Heart left ventricle (tissue), 16 donors: ENCODE measurements around the gene GNB1L. TPM values are rescaled to one million over a fixed set of nuclear protein-coding genes. Genes with fewer than 3 reads are reported as not detected.

Source experiments
- ATAC-seq, 4 donors: fragments of 200-7000 bp; cut with Tn5 transposase; one replicate each; pipeline ENCODE4 v1.9.1; 2020 to 2022; ENCODE audit warnings: moderate library complexity in 4 of 4, mild to moderate bottlenecking in 3 of 4, moderate number of reproducible peaks in 1 of 4
- DNase-seq, 5 donors: peaks; one replicate each; pipeline ENCODE4 v3.0.0-alpha.2; 2020
- H3K27ac ChIP-seq, 12 donors: fragments of 200-600 bp; sonication (generic) in 4 of 12; one replicate each; pipeline versions ENCODE4 v1.5.0 to v1.8.0; 2016 to 2022; ENCODE audit warnings: mild to moderate bottlenecking in 2 of 12
- H3K27me3 ChIP-seq, 9 donors: fragments of 200-600 bp; sonication (generic) in 2 of 9; one replicate each; pipeline versions ENCODE4 v1.5.1 to v1.8.0; 2016 to 2022; ENCODE audit warnings: mild to moderate bottlenecking in 3 of 9
- H3K36me3 ChIP-seq, 9 donors: fragments of 200-600 bp; sonication (generic) in 2 of 9; one replicate each; pipeline versions ENCODE4 v1.5.0 to v1.8.0; 2018 to 2022; ENCODE audit warnings: mild to moderate bottlenecking in 2 of 9
- H3K4me1 ChIP-seq, 12 donors: fragments of 200-600 bp; sonication (generic) in 4 of 12; one replicate each; pipeline versions ENCODE4 v1.5.0 to v1.8.0; 2016 to 2022; ENCODE audit warnings: mild to moderate bottlenecking in 3 of 12
- H3K4me3 ChIP-seq, 12 donors: fragments of 200-600 bp; sonication (generic) in 4 of 12; one replicate each; pipeline versions ENCODE4 v1.5.0 to v1.8.0; 2017 to 2022; ENCODE audit warnings: mild to moderate bottlenecking in 9 of 12, moderate library complexity in 4 of 12
- H3K9me3 ChIP-seq, 12 donors: fragments of 200-600 bp; sonication (generic) in 4 of 12; one replicate each; pipeline versions ENCODE4 v1.5.0 to v1.8.0; 2016 to 2022; ENCODE audit warnings: mild to moderate bottlenecking in 1 of 12
- POLR2A ChIP-seq, 2 donors: fragments of 450-650 bp; IDR thresholded peaks; one replicate each; pipeline ENCODE4 v1.6.1; 2017; ENCODE audit warnings: antibody characterized with exemption in 2 of 2, mild to moderate bottlenecking in 2 of 2, moderate library complexity in 2 of 2
- WGBS, 4 donors: extraction: QIAGEN DNeasy Blood & Tissue Kit in 2 of 4; methylation state at CpG; one replicate each; pipeline versions ENCODE4 v1.1.5 to v1.1.7; 2013 to 2018; 5-methylcytosine and 5-hydroxymethylcytosine counted together
- intact Hi-C, 10 donors: fragments of 100-400 bp; cut with DNase I; formaldehyde crosslinking; loops; one replicate each; pipeline versions ENCODE4 v1.11.1 to v1.14.2; 2022
- polyA plus RNA-seq, 2 donors: library from polyadenylated mRNA; stranded (reverse); fragments of 200-250 nt; gene quantifications; one replicate each; pipeline ENCODE4 v1.2.3, GENCODE V29; 2013
- total RNA-seq, 9 donors: library from RNA; depleted of rRNA in 2 of 9; stranded (reverse); fragments of >200 nt in 2 of 9; fragmentation: NEBNext Ultra II Directional in 3 of 9; extraction: Animal tissue kit (Norgen Biotek cat#: 25700) in 3 of 9; gene quantifications; one replicate each; pipeline versions ENCODE4 v1.1.0 to v1.2.4, GENCODE V29; 2016 to 2023
- TF ChIP-seq, protein P1 (sequence below), 12 donors: fragments of 200-600 bp; sonication (generic) in 4 of 12; IDR thresholded peaks; one replicate each; pipeline versions ENCODE4 v1.5.0 to v1.8.0; 2018 to 2022; ENCODE audit warnings: antibody characterized with exemption in 12 of 12, mild to moderate bottlenecking in 5 of 12
- donor health status: ischemic (EF 13 %, LVEDD 7.1; RV severe dilation, severe dysfunction).
- donor health status: healthy with polysubstance abuse.
- donor health status: DM: no; HTN: yes; CAD: no.
- donor health status: DM: no; HTN: no; CAD: no.
- donor health status: ischemic (EF 25% LVEDD 6.9; RV normal size, moderate dysfunction).
- donor health status: ischemic (EF 25% LVEDD 5.7; RV mildly dilated, moderate dysfunction).
- donor health status: healthy.
- donor health status: DM: yes; HTN: yes; CAD: no.
- donor health status: ischemic (EF 35%, LVEDD 5.7; RV mildly dilated, moderate dysfunction).
- donor health status: nonischemic (EF 11% LVEDD 7.7; RV severe dilation, severe dysfunction).
- donor health status: DM: yes; HTN: yes; CAD: no.
- donor health status: PGD.
- donor health status: ischemic (EF 29% LVEDD 5.4; RV normal size, mild dysfunction).
- donor health status: nonischemic (EF 23%, LVEDD 6.1; RV moderate dilation, normal function).

Gene GNB1L
- total and polyA plus RNA-seq, 11 donors = 1.6 to 9.2 (median 2.4) TPM

DNA sequence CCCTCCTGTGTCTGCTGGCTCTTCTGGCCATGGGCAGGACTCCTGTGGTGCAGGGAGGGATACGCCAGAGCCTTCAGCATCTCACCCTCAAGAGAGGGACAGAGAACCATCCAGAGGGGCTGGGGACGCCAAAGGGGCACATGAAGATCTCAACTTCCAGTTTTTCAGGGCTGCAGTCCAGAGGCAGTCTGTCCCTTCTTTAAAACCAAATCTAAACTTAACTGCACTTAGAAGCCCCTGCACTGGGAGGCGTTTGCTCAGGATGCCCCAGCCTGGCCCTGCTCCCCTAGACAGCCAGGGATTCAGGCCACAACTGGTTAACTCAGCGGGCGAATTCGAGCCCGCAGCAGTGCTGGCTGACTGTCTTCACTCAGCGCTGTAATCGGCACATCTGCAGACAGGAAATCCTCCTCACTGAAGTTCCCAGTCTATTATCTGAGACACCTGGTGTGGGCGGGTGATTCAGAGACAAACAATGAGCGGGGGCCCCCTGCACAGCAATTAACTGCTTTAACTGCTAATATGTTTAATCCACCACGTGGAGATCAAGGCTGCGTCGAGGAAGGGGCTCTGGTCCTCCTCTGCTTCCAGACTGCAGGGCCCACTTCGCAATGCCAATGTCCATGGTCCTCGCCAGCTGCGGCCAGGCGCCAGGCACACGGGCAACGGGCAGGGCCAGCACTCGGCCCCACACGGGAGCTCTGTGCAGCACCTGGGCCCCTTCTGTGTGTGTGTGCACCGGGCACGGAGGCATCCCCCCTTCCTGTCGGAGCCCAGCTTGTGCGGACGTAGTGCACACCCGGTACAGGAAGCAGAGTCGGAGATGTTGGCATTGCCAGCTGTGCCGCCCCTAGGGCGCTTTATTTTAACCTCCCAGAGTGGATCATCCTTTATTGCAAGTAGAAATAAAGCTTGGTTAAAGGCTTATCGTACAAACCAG is 36.9 kb upstream of the GNB1L start:
- Histone ChIP-seq H3K4me1 (peaks cover 0 to 39% (median 10%) of the 10 kb centered on the region in 12 donors), H3K4me3 (peak overlapping the region in 1 of 12 donors; percentile 40), H3K27ac (peak overlapping the region in 1 of 12 donors; percentile 77), H3K9me3 (no peaks in the 10 kb centered on the region), H3K27me3 (no peaks in the 10 kb centered on the region), H3K36me3 (peaks cover 0 to 36% (median 19%) of the 10 kb centered on the region in 9 donors)
- 45 to 50% (median 48%) methylated on average over 21 to 32 of the region's 32 CpGs for WGBS, 4 donors
- intact Hi-C loops = no loop called here
- TF ChIP-seq, protein P1, sequence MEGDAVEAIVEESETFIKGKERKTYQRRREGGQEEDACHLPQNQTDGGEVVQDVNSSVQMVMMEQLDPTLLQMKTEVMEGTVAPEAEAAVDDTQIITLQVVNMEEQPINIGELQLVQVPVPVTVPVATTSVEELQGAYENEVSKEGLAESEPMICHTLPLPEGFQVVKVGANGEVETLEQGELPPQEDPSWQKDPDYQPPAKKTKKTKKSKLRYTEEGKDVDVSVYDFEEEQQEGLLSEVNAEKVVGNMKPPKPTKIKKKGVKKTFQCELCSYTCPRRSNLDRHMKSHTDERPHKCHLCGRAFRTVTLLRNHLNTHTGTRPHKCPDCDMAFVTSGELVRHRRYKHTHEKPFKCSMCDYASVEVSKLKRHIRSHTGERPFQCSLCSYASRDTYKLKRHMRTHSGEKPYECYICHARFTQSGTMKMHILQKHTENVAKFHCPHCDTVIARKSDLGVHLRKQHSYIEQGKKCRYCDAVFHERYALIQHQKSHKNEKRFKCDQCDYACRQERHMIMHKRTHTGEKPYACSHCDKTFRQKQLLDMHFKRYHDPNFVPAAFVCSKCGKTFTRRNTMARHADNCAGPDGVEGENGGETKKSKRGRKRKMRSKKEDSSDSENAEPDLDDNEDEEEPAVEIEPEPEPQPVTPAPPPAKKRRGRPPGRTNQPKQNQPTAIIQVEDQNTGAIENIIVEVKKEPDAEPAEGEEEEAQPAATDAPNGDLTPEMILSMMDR (IDR thresholded peaks at IDR 0.05) = no peak
- peak in 2 of 4 donors; percentile 45 to 50 for ATAC-seq
- peak in 1 of 5 donors; percentile 21 for DNase-seq

DNA sequence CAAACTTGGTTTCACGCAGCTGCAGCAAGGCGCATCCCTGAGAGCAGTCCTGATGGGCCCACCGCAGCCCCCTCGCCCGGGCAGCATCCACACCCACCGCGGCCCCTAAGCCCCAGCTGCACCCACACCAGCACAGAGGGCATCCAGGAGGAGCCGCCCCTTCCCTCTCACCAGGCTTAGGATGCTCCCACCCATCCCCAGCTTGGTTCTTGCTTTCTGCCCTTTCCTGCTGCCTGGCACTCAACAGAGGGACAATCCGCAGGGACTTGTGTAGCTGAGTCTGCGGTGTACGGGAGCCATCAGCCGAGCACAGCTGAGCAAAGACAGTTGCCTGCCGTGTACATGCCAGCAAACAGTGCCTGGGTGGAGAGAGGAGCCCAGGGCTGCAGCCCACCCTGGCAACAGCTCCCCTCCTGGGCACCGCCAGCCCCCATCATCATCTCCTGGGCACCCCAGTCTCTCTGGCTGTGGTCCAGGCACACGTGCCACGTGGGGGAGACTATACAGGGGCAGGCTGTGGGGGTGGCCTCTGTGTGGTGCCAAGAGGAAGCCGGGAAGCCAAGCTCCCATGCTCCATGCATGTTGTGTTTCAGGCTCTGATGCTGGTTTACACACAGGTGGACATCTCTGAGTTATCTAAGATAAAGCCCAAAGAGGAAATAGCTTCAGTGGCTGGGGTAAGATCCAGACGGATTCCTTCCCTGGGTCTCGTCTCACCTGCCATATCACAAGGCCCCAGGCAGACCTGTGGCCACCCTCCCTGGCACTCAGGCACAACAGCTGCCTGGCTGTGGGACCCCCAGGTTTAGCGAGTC is 36.0 kb upstream of the GNB1L start:
- TF ChIP-seq, protein P1 (IDR thresholded peaks at IDR 0.05) = no peak
- no peak for TF ChIP-seq POLR2A (IDR thresholded peaks at IDR 0.05)
- Histone ChIP-seq H3K4me3 (peak overlapping the region in 1 of 12 donors; percentile 15), H3K4me1 (peaks cover 0 to 47% (median 10%) of the 10 kb centered on the region in 12 donors), H3K27ac (peak overlapping the region in 1 of 12 donors; percentile 77), H3K36me3 (peaks cover 0 to 35% (median 19%) of the 10 kb centered on the region in 9 donors), H3K27me3 (no peaks in the 10 kb centered on the region), H3K9me3 (no peaks in the 10 kb centered on the region)
- DNase-seq (peak in 2 of 5 donors; percentile 15 to 44), ATAC-seq (no peak)
- WGBS, 4 donors = 79 to 90% (median 80%) methylated on average over 15 to 20 of the region's 20 CpGs
- intact Hi-C loops = no loop called here

DNA sequence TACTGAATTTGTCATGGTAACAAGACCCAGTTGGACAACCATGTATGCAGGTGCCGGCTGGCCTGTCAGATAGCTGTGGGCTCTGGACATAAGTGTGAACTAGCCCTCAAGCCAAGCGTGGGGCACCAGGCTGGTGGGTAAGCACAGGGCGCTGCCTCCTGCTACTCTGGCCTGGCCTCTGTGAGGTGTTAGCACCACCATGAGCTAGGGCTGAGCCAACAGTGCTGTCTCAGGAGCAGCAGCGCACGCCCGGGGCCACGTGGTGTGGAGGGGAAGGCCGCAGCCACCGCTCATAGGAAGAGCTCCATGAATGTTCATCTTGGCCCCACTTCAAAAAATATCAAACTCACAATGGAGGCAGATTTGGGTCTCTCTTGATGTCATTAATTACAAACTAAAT is 35.3 kb upstream of the GNB1L start:
- 82 to 90% (median 87%) methylated on average over 9 of the region's 9 CpGs for WGBS, 4 donors
- peaks cover 0 to 28% (median 13%) of the 10 kb centered on the region in 9 donors for H3K36me3 ChIP-seq
- H3K27me3 ChIP-seq = no peaks in the 10 kb centered on the region
- no peaks in the 10 kb centered on the region for H3K9me3 ChIP-seq
- TF ChIP-seq, protein P1 (IDR thresholded peaks at IDR 0.05) = no peak
- no peak for TF ChIP-seq POLR2A (IDR thresholded peaks at IDR 0.05)
- intact Hi-C loops = no loop called here
- peaks cover 0 to 47% (median 10%) of the 10 kb centered on the region in 12 donors for H3K4me1 ChIP-seq
- H3K4me3 ChIP-seq = no peak overlapping the region
- no peak overlapping the region for H3K27ac ChIP-seq
- DNase-seq (peak in 2 of 5 donors; percentile 21 to 61), ATAC-seq (no peak)
